HepG2 (cell line): ENCODE measurements around the gene PHLPP2. TPM values are rescaled to one million over a fixed set of nuclear protein-coding genes. Genes with fewer than 3 reads are reported as not detected.

Experiments
- CHD2 ChIP-seq: IDR thresholded peaks from 2 replicates; pipeline ENCODE4 v1.6.1; 2011; ENCODE audit warnings: low read depth, low read length, improper control_type of control experiment
- GABPA ChIP-seq, 2 experiments: IDR thresholded peaks; 2 replicates each; pipeline ENCODE4 v1.6.1; 2011 to 2016; ENCODE audit warnings: low read depth in 2 of 2, low read length in 1 of 2, missing biosample characterization in 1 of 2, missing genetic modification characterization in 1 of 2
- MIER3 ChIP-seq: IDR thresholded peaks from 2 replicates; pipeline ENCODE4 v1.6.1; 2016; ENCODE audit warnings: missing compliant biosample characterization, borderline replicate concordance
- MXI1 ChIP-seq: IDR thresholded peaks from 3 replicates; pipeline ENCODE4 v1.6.1; 2012; ENCODE audit warnings: low read depth, low read length, inconsistent platforms, borderline replicate concordance
- SP1 ChIP-seq, 2 experiments: fragments of 450-650 bp in 1 of 2; sonication (generic) in 1 of 2; formaldehyde crosslinking in 1 of 2; IDR thresholded peaks; 2 replicates each; pipeline versions ENCODE4 v1.4.0 to v1.6.1; 2016 to 2020; ENCODE audit warnings: missing genetic modification reagents in 1 of 2
- ZEB1 ChIP-seq: IDR thresholded peaks from 2 replicates; pipeline ENCODE4 v1.6.1; 2012; ENCODE audit warnings: mild to moderate bottlenecking, low read depth, inconsistent platforms; ENCODE audit not compliant: insufficient replicate concordance
- ZFAT ChIP-seq: sonication (generic); formaldehyde crosslinking; conservative IDR thresholded peaks from 2 replicates; pipeline ENCODE4 v1.8.1; 2023; ENCODE audit warnings: missing genetic modification reagents, inconsistent platforms
- ZFP90 ChIP-seq: sonication (generic); formaldehyde crosslinking; IDR thresholded peaks from 2 replicates; pipeline ENCODE4 v1.8.0; 2022; ENCODE audit warnings: missing genetic modification reagents, mild to moderate bottlenecking, inconsistent platforms, borderline replicate concordance
- ZMAT5 ChIP-seq: sonication (generic); formaldehyde crosslinking; IDR thresholded peaks from 2 replicates; pipeline ENCODE4 v1.5.0; 2020; ENCODE audit warnings: mild to moderate bottlenecking, low read depth, missing genetic modification reagents, borderline replicate concordance
- ZNF296 ChIP-seq: sonication (generic); formaldehyde crosslinking; conservative IDR thresholded peaks from 2 replicates; pipeline ENCODE4 v1.5.0; 2020; ENCODE audit warnings: mild to moderate bottlenecking, missing genetic modification reagents
- ZNF607 ChIP-seq: sonication (generic); formaldehyde crosslinking; IDR thresholded peaks from 2 replicates; pipeline ENCODE4 v1.5.1; 2020; ENCODE audit warnings: missing genetic modification reagents, mild to moderate bottlenecking, borderline replicate concordance
- ZNF609 ChIP-seq: sonication (generic); formaldehyde crosslinking; IDR thresholded peaks from 2 replicates; pipeline ENCODE4 v1.4.0; 2020; ENCODE audit warnings: mild to moderate bottlenecking, missing genetic modification reagents, borderline replicate concordance
- ZNF788 ChIP-seq: sonication (generic); formaldehyde crosslinking; IDR thresholded peaks from 2 replicates; pipeline ENCODE4 v1.5.0; 2020; ENCODE audit warnings: mild to moderate bottlenecking, missing genetic modification reagents, borderline replicate concordance
- ZNF790 ChIP-seq: sonication (generic); formaldehyde crosslinking; IDR thresholded peaks from 2 replicates; pipeline ENCODE4 v1.8.0; 2022; ENCODE audit warnings: missing genetic modification reagents, mild to moderate bottlenecking, borderline replicate concordance
- ZSCAN12 ChIP-seq: sonication (generic); formaldehyde crosslinking; IDR thresholded peaks from 2 replicates; pipeline ENCODE4 v1.9.0; 2021; ENCODE audit warnings: mild to moderate bottlenecking, missing genetic modification reagents
- polyA plus RNA-seq, 8 experiments: library from polyadenylated mRNA; depleted of rRNA in 3 of 8; stranded (reverse) in 7 of 8; unstranded in 1 of 8; fragments of >200 nt; fragmentation: Illumina TruSeq in 4 of 8; extraction: Trizol in 4 of 8; gene quantifications; 2 replicates each; pipeline versions ENCODE4 v1.2.1 to v1.2.3, GENCODE V29; 2011 to 2016; ENCODE audit warnings: low read depth in 4 of 8, missing spikeins in 1 of 8, mixed read lengths in 1 of 8; ENCODE audit not compliant: insufficient read depth in 1 of 8
- total RNA-seq, 5 experiments: library from RNA; depleted of rRNA; stranded (reverse); fragments of >200 nt; fragmentation: Illumina TruSeq; extraction: Trizol; gene quantifications; 2 replicates each; pipeline ENCODE4 v1.2.3, GENCODE V29; 2016; ENCODE audit warnings: low read depth in 1 of 5
- TF ChIP-seq, protein P1 (sequence below): sonication (generic); formaldehyde crosslinking; IDR thresholded peaks from 2 replicates; pipeline ENCODE4 v1.4.0; 2020; ENCODE audit warnings: missing genetic modification reagents, borderline replicate concordance
- TF ChIP-seq, protein P2 (sequence below): sonication (generic); formaldehyde crosslinking; IDR thresholded peaks from 2 replicates; pipeline ENCODE4 v1.5.0; 2020; ENCODE audit warnings: mild to moderate bottlenecking, missing genetic modification reagents, borderline replicate concordance

PHLPP2 gene
- total and polyA plus RNA-seq, 2 of the 13 experiments (the other 11 are each of a cell fraction or from before 2014, with no cell fraction given), result 8.9 TPM

GRCh38 chr16:71723537-71724319, 773 bp downstream of the PHLPP2 start (continued):
- no peak for TF ChIP-seq ZNF609 (CRISPR knock-in tag)
- no peak for TF ChIP-seq GABPA (IDR thresholded peaks at IDR 0.05; ENCODE audit: low read depth, low read length)
- TF ChIP-seq GABPA (CRISPR knock-in tag; IDR thresholded peaks at IDR 0.05; ENCODE audit: low read depth), result no peak
- no peak for TF ChIP-seq ZMAT5 (CRISPR knock-in tag)
- peak; percentile 64; the same call in 1 of the 3 replicates for TF ChIP-seq MXI1
- 0 out of 2 replicates have a peak, but pooled peaks have one; percentile 17 for TF ChIP-seq ZNF788
- TF ChIP-seq ZFP90 (CRISPR knock-in tag), result no peak
- no peak for TF ChIP-seq CHD2
- TF ChIP-seq ZSCAN12 (CRISPR knock-in tag), result no peak
- TF ChIP-seq ZFAT (CRISPR knock-in tag), result no peak; the same call in 1 of the 2 replicates
- no peak for TF ChIP-seq SP1 (IDR thresholded peaks at IDR 0.05)
- TF ChIP-seq SP1 (CRISPR knock-in tag; IDR thresholded peaks at IDR 0.05), result peak; percentile 49; the same call in 1 of the 2 replicates
- TF ChIP-seq, protein P1, sequence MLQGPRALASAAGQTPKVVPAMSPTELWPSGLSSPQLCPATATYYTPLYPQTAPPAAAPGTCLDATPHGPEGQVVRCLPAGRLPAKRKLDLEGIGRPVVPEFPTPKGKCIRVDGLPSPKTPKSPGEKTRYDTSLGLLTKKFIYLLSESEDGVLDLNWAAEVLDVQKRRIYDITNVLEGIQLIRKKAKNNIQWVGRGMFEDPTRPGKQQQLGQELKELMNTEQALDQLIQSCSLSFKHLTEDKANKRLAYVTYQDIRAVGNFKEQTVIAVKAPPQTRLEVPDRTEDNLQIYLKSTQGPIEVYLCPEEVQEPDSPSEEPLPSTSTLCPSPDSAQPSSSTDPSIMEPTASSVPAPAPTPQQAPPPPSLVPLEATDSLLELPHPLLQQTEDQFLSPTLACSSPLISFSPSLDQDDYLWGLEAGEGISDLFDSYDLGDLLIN (CRISPR knock-in tag), result no peak
- TF ChIP-seq, protein P2, sequence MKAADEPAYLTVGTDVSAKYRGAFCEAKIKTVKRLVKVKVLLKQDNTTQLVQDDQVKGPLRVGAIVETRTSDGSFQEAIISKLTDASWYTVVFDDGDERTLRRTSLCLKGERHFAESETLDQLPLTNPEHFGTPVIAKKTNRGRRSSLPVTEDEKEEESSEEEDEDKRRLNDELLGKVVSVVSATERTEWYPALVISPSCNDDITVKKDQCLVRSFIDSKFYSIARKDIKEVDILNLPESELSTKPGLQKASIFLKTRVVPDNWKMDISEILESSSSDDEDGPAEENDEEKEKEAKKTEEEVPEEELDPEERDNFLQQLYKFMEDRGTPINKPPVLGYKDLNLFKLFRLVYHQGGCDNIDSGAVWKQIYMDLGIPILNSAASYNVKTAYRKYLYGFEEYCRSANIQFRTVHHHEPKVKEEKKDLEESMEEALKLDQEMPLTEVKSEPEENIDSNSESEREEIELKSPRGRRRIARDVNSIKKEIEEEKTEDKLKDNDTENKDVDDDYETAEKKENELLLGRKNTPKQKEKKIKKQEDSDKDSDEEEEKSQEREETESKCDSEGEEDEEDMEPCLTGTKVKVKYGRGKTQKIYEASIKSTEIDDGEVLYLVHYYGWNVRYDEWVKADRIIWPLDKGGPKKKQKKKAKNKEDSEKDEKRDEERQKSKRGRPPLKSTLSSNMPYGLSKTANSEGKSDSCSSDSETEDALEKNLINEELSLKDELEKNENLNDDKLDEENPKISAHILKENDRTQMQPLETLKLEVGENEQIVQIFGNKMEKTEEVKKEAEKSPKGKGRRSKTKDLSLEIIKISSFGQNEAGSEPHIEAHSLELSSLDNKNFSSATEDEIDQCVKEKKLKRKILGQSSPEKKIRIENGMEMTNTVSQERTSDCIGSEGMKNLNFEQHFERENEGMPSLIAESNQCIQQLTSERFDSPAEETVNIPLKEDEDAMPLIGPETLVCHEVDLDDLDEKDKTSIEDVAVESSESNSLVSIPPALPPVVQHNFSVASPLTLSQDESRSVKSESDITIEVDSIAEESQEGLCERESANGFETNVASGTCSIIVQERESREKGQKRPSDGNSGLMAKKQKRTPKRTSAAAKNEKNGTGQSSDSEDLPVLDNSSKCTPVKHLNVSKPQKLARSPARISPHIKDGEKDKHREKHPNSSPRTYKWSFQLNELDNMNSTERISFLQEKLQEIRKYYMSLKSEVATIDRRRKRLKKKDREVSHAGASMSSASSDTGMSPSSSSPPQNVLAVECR (CRISPR knock-in tag), result peak; percentile 76; the same call in 1 of the 2 replicates
- no peak for TF ChIP-seq ZEB1
- no peak for TF ChIP-seq ZNF296 (CRISPR knock-in tag)
- TF ChIP-seq MIER3 (CRISPR knock-in tag), result no peak
- TF ChIP-seq ZNF607, result no peak
- TF ChIP-seq ZNF790 (CRISPR knock-in tag), result no peak; the same call in 1 of the 2 replicates
